ENCODE data around the gene SLC35G6.

Gene SLC35G6

GRCh38 chr17:7443499-7444485, 37.5 kb upstream of the SLC35G6 start:
- DNase-seq (ENCODE audit: low spot score): no peak
- Histone ChIP-seq H3K4me3 (no peak overlapping the region), H3K27ac (peak overlapping the region in 1 of 2 donors; percentile 21)
- no peak for TF ChIP-seq CTCF (IDR thresholded peaks at IDR 0.05)

GRCh38 chr17:7444682-7445618, 36.3 kb upstream of the SLC35G6 start, which contains the start of gene CHRNB1:
Gene CHRNB1 (plus strand): TSS chr17:7445061. CDS start chr17:7445128, 67 bp downstream.
- DNase-seq (ENCODE audit: low spot score): peak; percentile 82
- Histone ChIP-seq H3K27ac (peak within 1 kb of the TSS in 1 of 2 donors; percentile 21), H3K4me3 (peak within 1 kb of the TSS; percentile 72)
- no peak for TF ChIP-seq CTCF (IDR thresholded peaks at IDR 0.05)

- no peak for TF ChIP-seq CTCF (IDR thresholded peaks at IDR 0.05)
- peak overlapping the region; percentile 72 for H3K4me3 ChIP-seq
- no peak for DNase-seq (ENCODE audit: low spot score)
- H3K27ac ChIP-seq: peak overlapping the region in 1 of 2 donors; percentile 21
Measured at GRCh38 chr17:7445619-7445968, 35.7 kb upstream of the SLC35G6 start.

- no peak for TF ChIP-seq CTCF (IDR thresholded peaks at IDR 0.05)
- DNase-seq (ENCODE audit: low spot score): no peak
- H3K27ac ChIP-seq: no peak overlapping the region
- no peak overlapping the region for H3K4me3 ChIP-seq
Measured at GRCh38 chr17:7448461-7448860, 32.8 kb upstream of the SLC35G6 start.

GRCh38 chr17:7459961-7460545, 21.2 kb upstream of the SLC35G6 start:
- Histone ChIP-seq H3K4me3 (no peak overlapping the region), H3K27ac (peak overlapping the region in 1 of 2 donors; percentile 17)
- TF ChIP-seq CTCF (IDR thresholded peaks at IDR 0.05): no peak
- DNase-seq (ENCODE audit: low spot score): no peak

GRCh38 chr17:7460850-7461660, 20.2 kb upstream of the SLC35G6 start:
- no peak overlapping the region for H3K27ac ChIP-seq
- no peak for TF ChIP-seq CTCF (IDR thresholded peaks at IDR 0.05)
- no peak for DNase-seq (ENCODE audit: low spot score)
- no peak overlapping the region for H3K4me3 ChIP-seq

All from coronary artery (tissue), 2 donors.